M059J (cell line): Measurements from ENCODE around the gene SRP72. TPM values are rescaled to one million over a fixed set of nuclear protein-coding genes. Genes with fewer than 3 reads are reported as not detected.
"Not testable (repeated sequence)": the region's sequence is repeated elsewhere in the genome, so short reads cannot be mapped to it uniquely, and the experiment has no call there.

Experiments used
- DNase-seq: peaks from one replicate; pipeline ENCODE4 v3.0.0-alpha.2; 2012; ENCODE audit warnings: low read depth
- total RNA-seq: library from RNA; depleted of rRNA; stranded (reverse); fragments of >200 nt; shearing (Covaris generic); gene quantifications from 2 replicates; pipeline ENCODE4 v1.2.3, GENCODE V29; 2014; rRNA removed

SRP72 gene
- total RNA-seq = 55.3 and 70.9 TPM in 2 replicates

GRCh38 chr4:56467284-56468096, at the start of gene SRP72:
Gene SRP72 (plus strand): TSS chr4:56467617. CDS start chr4:56467636, 19 bp downstream.
- peak; percentile 91 for DNase-seq

GRCh38 chr4:56424176-56424575, 43.2 kb upstream of the SRP72 start:
- DNase-seq = no peak

GRCh38 chr4:56424697-56425514, 42.5 kb upstream of the SRP72 start:
- DNase-seq = peak; percentile 13

GRCh38 chr4:56425518-56425917, 41.9 kb upstream of the SRP72 start:
- no peak for DNase-seq

- no peak for DNase-seq
These were observed 41.1 kb upstream of the SRP72 start for GRCh38 chr4:56426273-56426672.

- DNase-seq = no peak
These were observed 40.2 kb upstream of the SRP72 start for GRCh38 chr4:56427179-56427578.

- no peak for DNase-seq
These were observed 37.2 kb upstream of the SRP72 start for GRCh38 chr4:56430203-56430602.

- DNase-seq = no peak
These were observed 34.1 kb upstream of the SRP72 start for GRCh38 chr4:56433280-56433679.

GRCh38 chr4:56434599-56435139, 32.7 kb upstream of the SRP72 start:
- DNase-seq = peak; percentile 78

- DNase-seq = peak; percentile 94
These were observed 32.1 kb upstream of the SRP72 start, which contains the start of gene PPAT for GRCh38 chr4:56435140-56435926. Gene PPAT (minus strand): TSS chr4:56435615. CDS start chr4:56435477, 138 bp downstream.

GRCh38 chr4:56438766-56439165, 28.7 kb upstream of the SRP72 start:
- no peak for DNase-seq

GRCh38 chr4:56440983-56441382, 26.4 kb upstream of the SRP72 start:
- no peak for DNase-seq

- DNase-seq = no peak
These were observed 22.7 kb upstream of the SRP72 start for GRCh38 chr4:56444719-56445118.

- DNase-seq = no peak
These were observed 21.7 kb upstream of the SRP72 start for GRCh38 chr4:56445699-56446098.

GRCh38 chr4:56448301-56448700, 19.1 kb upstream of the SRP72 start:
- DNase-seq = no peak

- not testable (repeated sequence) for DNase-seq
These were observed 17.9 kb upstream of the SRP72 start for GRCh38 chr4:56449475-56449874.

- DNase-seq = no peak
These were observed 17.1 kb upstream of the SRP72 start for GRCh38 chr4:56450342-56450741.

- no peak for DNase-seq
These were observed 7.3 kb upstream of the SRP72 start for GRCh38 chr4:56460085-56460484.

- no peak for DNase-seq
These were observed 5.3 kb upstream of the SRP72 start for GRCh38 chr4:56462157-56462556.

GRCh38 chr4:56463711-56464110, 3.7 kb upstream of the SRP72 start:
- DNase-seq = no peak

- DNase-seq = peak; percentile 7
These were observed 2.8 kb upstream of the SRP72 start for GRCh38 chr4:56464581-56464980.
